HEK293T (cell line): ENCODE measurements around the gene ARHGDIG.
"Not testable (repeated sequence)": the region's sequence is repeated elsewhere in the genome, so short reads cannot be mapped to it uniquely, and the experiment has no call there.

Source experiments
- CTCF ChIA-PET: fragments of 350-600 bp; formaldehyde crosslinking; extraction: SDS; loops from one replicate; lab custom pipeline; 2021; ENCODE audit warnings: antibody characterized with exemption, inconsistent platforms; lab: Yijun Ruan, JAX
- POLR2A ChIA-PET: fragments of 350-600 bp; formaldehyde crosslinking; extraction: SDS; loops from one replicate; lab custom pipeline; 2020; ENCODE audit warnings: antibody characterized with exemption, inconsistent platforms; lab: Yijun Ruan, JAX
- DNase-seq: peaks from one replicate; pipeline ENCODE4 v3.0.0; 2012; ENCODE audit warnings: mixed read lengths; ENCODE audit errors: extremely low spot score
- ARNT ChIP-seq: fragments of 450-650 bp; IDR thresholded peaks from 2 replicates; pipeline ENCODE4 v1.6.1; 2017; ENCODE audit warnings: mild to moderate bottlenecking
- BHLHE40 ChIP-seq: fragments of 450-650 bp; IDR thresholded peaks from 2 replicates; pipeline ENCODE4 v1.6.1; 2016; ENCODE audit warnings: mild to moderate bottlenecking, moderate library complexity, borderline replicate concordance
- CTBP1 ChIP-seq: fragments of 450-650 bp; IDR thresholded peaks from 2 replicates; pipeline ENCODE4 v1.6.1; 2016; ENCODE audit warnings: borderline replicate concordance
- ELF4 ChIP-seq: fragments of 450-650 bp; IDR thresholded peaks from 2 replicates; pipeline ENCODE4 v1.6.1; 2017; ENCODE audit warnings: antibody characterized with exemption
- FOXA1 ChIP-seq: fragments of 450-650 bp; IDR thresholded peaks from 2 replicates; pipeline ENCODE4 v1.6.1; 2016; ENCODE audit warnings: mild to moderate bottlenecking
- FOXK2 ChIP-seq: fragments of 450-650 bp; IDR thresholded peaks from 2 replicates; pipeline ENCODE4 v1.6.1; 2016; ENCODE audit warnings: mild to moderate bottlenecking
- FOXM1 ChIP-seq: fragments of 450-650 bp; IDR thresholded peaks from 2 replicates; pipeline ENCODE4 v1.6.1; 2017; ENCODE audit warnings: mild to moderate bottlenecking, borderline replicate concordance
- HDGF ChIP-seq: fragments of 450-650 bp; IDR thresholded peaks from 2 replicates; pipeline ENCODE4 v1.6.1; 2017; ENCODE audit warnings: antibody characterized with exemption, borderline replicate concordance
- L3MBTL2 ChIP-seq: fragments of 450-650 bp; conservative IDR thresholded peaks from 2 replicates; pipeline ENCODE4 v1.6.1; 2016; ENCODE audit warnings: mild to moderate bottlenecking
- LEF1 ChIP-seq: fragments of 450-650 bp; IDR thresholded peaks from 2 replicates; pipeline ENCODE4 v1.6.1; 2017; ENCODE audit warnings: mild to moderate bottlenecking, borderline replicate concordance
- NFRKB ChIP-seq: fragments of 450-650 bp; IDR thresholded peaks from 2 replicates; pipeline ENCODE4 v1.6.1; 2016; ENCODE audit warnings: mild to moderate bottlenecking, moderate library complexity
- PKNOX1 ChIP-seq: fragments of 450-650 bp; IDR thresholded peaks from 2 replicates; pipeline ENCODE4 v1.6.1; 2016
- SP1 ChIP-seq: fragments of 450-650 bp; IDR thresholded peaks from 2 replicates; pipeline ENCODE4 v1.6.1; 2017
- SUZ12 ChIP-seq: fragments of 450-650 bp; IDR thresholded peaks from 2 replicates; pipeline ENCODE4 v1.6.1; 2016; ENCODE audit warnings: mild to moderate bottlenecking
- TARDBP ChIP-seq: fragments of 450-650 bp; IDR thresholded peaks from 2 replicates; pipeline ENCODE4 v1.6.1; 2016
- ZNF384 ChIP-seq: fragments of 450-650 bp; IDR thresholded peaks from 2 replicates; pipeline ENCODE4 v1.6.1; 2016

Gene ARHGDIG

GRCh38 chr16:254461-254860 is 25.9 kb upstream of the ARHGDIG start:
- no peak for TF ChIP-seq SUZ12
- TF ChIP-seq LEF1, result no peak
- no peak for TF ChIP-seq FOXK2
- no peak for TF ChIP-seq ELF4
- TF ChIP-seq FOXA1, result no peak
- no peak for TF ChIP-seq NFRKB
- no peak for TF ChIP-seq BHLHE40
- no peak for TF ChIP-seq ZNF384
- no peak for TF ChIP-seq ARNT
- no peak for TF ChIP-seq FOXM1
- TF ChIP-seq HDGF, result no peak
- no peak for TF ChIP-seq TARDBP
- no peak for TF ChIP-seq SP1
- no peak for TF ChIP-seq PKNOX1
- no peak for TF ChIP-seq CTBP1
- no peak for TF ChIP-seq L3MBTL2
- DNase-seq, result no peak
- ChIA-PET CTCF (no interaction called here), POLR2A (interaction anchor here (2.4 kb wide), 1 partner anchor 19 kb away, joined by 6 read pairs; the partner anchor contains the start of gene FAM234A)

GRCh38 chr16:255183-255582 is 25.2 kb upstream of the ARHGDIG start:
- no peak for TF ChIP-seq CTBP1
- no peak for TF ChIP-seq FOXK2
- no peak for TF ChIP-seq SUZ12
- no peak for TF ChIP-seq L3MBTL2
- no peak for TF ChIP-seq ZNF384
- TF ChIP-seq SP1, result no peak
- TF ChIP-seq BHLHE40, result no peak
- no peak for TF ChIP-seq ELF4
- no peak for TF ChIP-seq HDGF
- no peak for TF ChIP-seq ARNT
- TF ChIP-seq LEF1, result no peak
- TF ChIP-seq FOXM1, result no peak
- no peak for TF ChIP-seq TARDBP
- TF ChIP-seq PKNOX1, result no peak
- no peak for TF ChIP-seq NFRKB
- no peak for TF ChIP-seq FOXA1
- ChIA-PET CTCF (no interaction called here), POLR2A (no interaction called here)
- DNase-seq, result no peak

- POLR2A ChIA-PET, CTCF ChIA-PET: not testable (repeated sequence)
Observed at GRCh38 chr16:258091-258490, 22.3 kb upstream of the ARHGDIG start.

GRCh38 chr16:259226-259625 is 21.2 kb upstream of the ARHGDIG start:
- ChIA-PET POLR2A (no interaction called here), CTCF (no interaction called here)
- DNase-seq, result no peak
- no peak for TF ChIP-seq HDGF
- TF ChIP-seq SUZ12, result no peak
- TF ChIP-seq ELF4, result no peak
- TF ChIP-seq LEF1, result no peak
- TF ChIP-seq BHLHE40, result no peak
- TF ChIP-seq FOXK2, result no peak
- no peak for TF ChIP-seq NFRKB
- no peak for TF ChIP-seq PKNOX1

More at GRCh38 chr16:258091-258490, 22.3 kb upstream of the ARHGDIG start:
- DNase-seq, result not testable (repeated sequence)

GRCh38 chr16:259814-260253 is 20.6 kb upstream of the ARHGDIG start:
- CTCF ChIA-PET, result no interaction called here
- no peak for DNase-seq
- POLR2A ChIA-PET, result no interaction called here
- TF ChIP-seq PKNOX1 (no peak), L3MBTL2 (no peak), FOXK2 (no peak), HDGF (no peak), ARNT (no peak), TARDBP (no peak), SP1 (no peak), BHLHE40 (no peak), NFRKB (no peak), ELF4 (no peak), FOXA1 (no peak), SUZ12 (no peak), LEF1 (no peak), CTBP1 (no peak), ZNF384 (no peak), FOXM1 (no peak)

GRCh38 chr16:260326-260725 is 20.1 kb upstream of the ARHGDIG start:
- ChIA-PET POLR2A (no interaction called here), CTCF (no interaction called here)
- TF ChIP-seq FOXM1 (no peak), FOXA1 (no peak), NFRKB (no peak), ARNT (no peak), BHLHE40 (no peak), PKNOX1 (no peak), SP1 (no peak), LEF1 (no peak)
- no peak for DNase-seq
